Right renal pelvis (tissue), 4 donors: ENCODE results near the gene WNT5A. TPM values are rescaled to one million over a fixed set of nuclear protein-coding genes. Genes with fewer than 3 reads are reported as not detected.
A peak's percentile ranks its signal among the peaks of the same experiment; 100 is the strongest.

ENCODE experiments used
- DNase-seq, 4 donors: peaks; one replicate each; pipeline ENCODE4 v3.0.0-alpha.2; 2013; ENCODE audit warnings: low read depth in 4 of 4, low spot score in 3 of 4, missing footprints in 1 of 4
- polyA plus RNA-seq, 4 donors: library from polyadenylated mRNA; unstranded; fragments of 120-200 nt; gene quantifications; one replicate each; pipeline ENCODE4 v1.2.1, GENCODE V29; 2013; ENCODE audit not compliant: insufficient read length in 4 of 4

The WNT5A gene
- 10 to 100 TPM; 35.5 to 61.2 (median 46.4) TPM for polyA plus RNA-seq

- DNase-seq: no peak
Observed at GRCh38 chr3:55486857-55487380, at the start of gene WNT5A. WNT5A (minus strand) TSS chr3:55487306; CDS start chr3:55486985, 321 bp downstream.

GRCh38 chr3:55534876-55535275 is 47.8 kb upstream of the WNT5A start:
- DNase-seq: no peak

- DNase-seq: no peak
Observed at GRCh38 chr3:55532806-55533205, 45.7 kb upstream of the WNT5A start.

GRCh38 chr3:55531321-55531720 is 44.2 kb upstream of the WNT5A start:
- DNase-seq: no peak

GRCh38 chr3:55527361-55527760 is 40.3 kb upstream of the WNT5A start:
- no peak for DNase-seq

GRCh38 chr3:55526332-55527030 is 39.4 kb upstream of the WNT5A start:
- no peak for DNase-seq

GRCh38 chr3:55525436-55525835 is 38.3 kb upstream of the WNT5A start:
- DNase-seq: no peak

GRCh38 chr3:55524565-55525244 is 37.6 kb upstream of the WNT5A start:
- no peak for DNase-seq

- DNase-seq: no peak
Observed at GRCh38 chr3:55523471-55523870, 36.4 kb upstream of the WNT5A start.

GRCh38 chr3:55521738-55522421 is 34.8 kb upstream of the WNT5A start:
- no peak for DNase-seq

GRCh38 chr3:55521064-55521737 is 34.1 kb upstream of the WNT5A start:
- no peak for DNase-seq

GRCh38 chr3:55519019-55519418 is 31.9 kb upstream of the WNT5A start:
- no peak for DNase-seq

GRCh38 chr3:55518451-55518850 is 31.3 kb upstream of the WNT5A start:
- DNase-seq: peak in 1 of 4 donors; percentile 48

- no peak for DNase-seq
Observed at GRCh38 chr3:55516392-55517030, 29.4 kb upstream of the WNT5A start.

- DNase-seq: no peak
Observed at GRCh38 chr3:55515550-55516246, 28.6 kb upstream of the WNT5A start.

GRCh38 chr3:55514962-55515361 is 27.9 kb upstream of the WNT5A start:
- no peak for DNase-seq

- DNase-seq: no peak
Observed at GRCh38 chr3:55512571-55513343, 25.7 kb upstream of the WNT5A start.

GRCh38 chr3:55511895-55512570 is 24.9 kb upstream of the WNT5A start:
- no peak for DNase-seq
